Activated naive CD4-positive, alpha-beta T cell treated with anti-CD3 and anti-CD28 coated beads, Interleukin-2, amount 10 ng/mL, durations not matched to agents 7 days and 5 days (primary cell): ENCODE data around the gene STK10.
"Not testable (repeated sequence)": the region's sequence is repeated elsewhere in the genome, so short reads cannot be mapped to it uniquely, and the experiment has no call there.

Source experiments
- CTCF ChIA-PET: fragments of 350-600 bp; sonication (Branson Sonifier 250); formaldehyde crosslinking; loops from one replicate; lab custom pipeline; 2021; ENCODE audit warnings: antibody characterized with exemption; lab: Charles Lee
- DNase-seq: peaks from one replicate; pipeline ENCODE4 v3.0.0-alpha.2; 2020
- H3K27ac Mint-ChIP-seq: one replicate; pipeline ENCODE4 v1.8.0; 2021; ENCODE audit warnings: mild to moderate bottlenecking, moderate library complexity, mixed read lengths
- H3K27me3 Mint-ChIP-seq: one replicate; pipeline ENCODE4 v1.8.0; 2021; ENCODE audit warnings: mild to moderate bottlenecking, mixed read lengths
- H3K36me3 Mint-ChIP-seq: one replicate; pipeline ENCODE4 v1.8.0; 2021; ENCODE audit warnings: mixed read lengths
- H3K4me1 Mint-ChIP-seq: one replicate; pipeline ENCODE4 v1.8.0; 2021; ENCODE audit warnings: mixed read lengths
- H3K4me3 Mint-ChIP-seq: one replicate; pipeline ENCODE4 v1.8.0; 2021; ENCODE audit warnings: mild to moderate bottlenecking, moderate library complexity, mixed read lengths
- H3K9me3 Mint-ChIP-seq: one replicate; pipeline ENCODE4 v1.8.0; 2021; ENCODE audit warnings: mixed read lengths

Gene STK10

DNA sequence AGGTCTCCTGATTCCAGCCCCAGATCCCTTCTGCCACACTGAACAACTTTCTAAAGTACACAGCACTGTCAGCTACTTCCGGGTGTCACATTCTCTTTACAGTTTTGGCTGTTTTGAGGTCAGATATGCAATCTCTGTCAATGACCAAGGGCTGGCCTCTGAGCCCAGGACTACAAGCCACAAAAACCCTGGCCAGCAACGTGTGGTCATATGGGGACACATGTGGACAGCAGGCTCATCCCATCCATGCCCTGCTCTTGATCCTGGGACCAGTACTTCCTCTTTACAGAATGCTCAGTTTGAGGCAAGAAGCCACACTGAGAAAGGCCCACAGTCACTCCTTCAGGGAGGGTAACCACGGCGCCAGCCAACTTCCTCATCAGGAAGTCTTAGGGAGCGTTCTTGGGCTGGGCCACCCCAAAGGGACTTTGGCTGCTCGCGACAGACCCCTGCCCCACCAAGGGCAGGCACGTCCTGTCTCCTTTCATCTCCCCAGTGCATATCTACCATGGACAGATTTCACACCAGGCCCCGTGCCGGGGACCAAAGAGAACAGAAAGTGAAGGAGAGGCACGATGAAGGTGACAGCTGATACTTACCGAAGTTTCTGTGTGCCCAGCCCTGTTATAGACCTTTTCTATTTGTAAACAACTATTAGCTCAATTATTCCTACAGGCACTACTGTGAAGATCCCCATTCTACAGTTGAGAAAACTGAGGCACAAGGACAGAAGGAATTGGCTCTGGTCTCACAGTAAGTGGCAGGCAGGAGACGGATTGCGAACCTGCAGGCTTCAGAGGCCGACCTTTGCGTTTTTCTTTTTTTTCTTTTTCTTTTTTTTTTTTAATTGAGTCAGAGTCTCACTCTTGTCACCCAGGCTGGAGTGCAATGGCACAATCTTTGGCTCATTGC, 37.3 kb downstream of the STK10 start:
- CTCF ChIA-PET = interaction anchor here (0.7 to 2.9 kb wide), 4 partner anchors 36 to 310 kb away, joined by 3 to 11 read pairs (median 4); partner anchors contain the start of genes EFCAB9 and STK10
- DNase-seq = peak; percentile 58
- H3K36me3 Mint-ChIP-seq = peaks cover 75% of the 10 kb centered on the region
- peak overlapping the region; percentile 51 for H3K4me3 Mint-ChIP-seq
- H3K4me1 Mint-ChIP-seq = peaks cover 66% of the 10 kb centered on the region
- no peaks in the 10 kb centered on the region for H3K27me3 Mint-ChIP-seq
- H3K27ac Mint-ChIP-seq = peak overlapping the region; percentile 84
- H3K9me3 Mint-ChIP-seq = no peaks in the 10 kb centered on the region

DNA sequence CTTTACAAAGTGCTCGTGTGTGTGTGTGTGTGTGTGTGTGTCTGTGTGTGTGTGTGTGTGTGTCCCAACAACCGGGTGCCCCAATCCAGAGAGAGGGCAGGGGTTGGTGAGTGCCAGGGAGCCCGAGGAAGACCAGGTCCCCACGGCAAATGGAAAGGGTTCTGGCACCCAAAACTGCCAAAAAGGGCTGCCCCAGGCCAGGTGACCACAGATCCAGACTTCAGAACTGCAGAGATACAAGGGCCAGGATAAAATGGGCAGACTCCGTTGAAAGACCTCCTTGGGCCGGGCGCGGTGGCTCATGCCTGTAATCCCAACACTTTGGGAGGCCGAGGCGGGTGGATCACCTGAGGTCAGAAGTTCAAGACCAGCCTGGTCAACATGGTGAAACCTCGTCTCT, 38.5 kb downstream of the STK10 start:
- H3K27ac Mint-ChIP-seq, H3K9me3 Mint-ChIP-seq, CTCF ChIA-PET, H3K27me3 Mint-ChIP-seq, H3K4me3 Mint-ChIP-seq, DNase-seq: not testable (repeated sequence)
- Mint-ChIP-seq H3K4me1 (peaks cover 67% of the 10 kb centered on the region), H3K36me3 (peaks cover 74% of the 10 kb centered on the region)

DNA sequence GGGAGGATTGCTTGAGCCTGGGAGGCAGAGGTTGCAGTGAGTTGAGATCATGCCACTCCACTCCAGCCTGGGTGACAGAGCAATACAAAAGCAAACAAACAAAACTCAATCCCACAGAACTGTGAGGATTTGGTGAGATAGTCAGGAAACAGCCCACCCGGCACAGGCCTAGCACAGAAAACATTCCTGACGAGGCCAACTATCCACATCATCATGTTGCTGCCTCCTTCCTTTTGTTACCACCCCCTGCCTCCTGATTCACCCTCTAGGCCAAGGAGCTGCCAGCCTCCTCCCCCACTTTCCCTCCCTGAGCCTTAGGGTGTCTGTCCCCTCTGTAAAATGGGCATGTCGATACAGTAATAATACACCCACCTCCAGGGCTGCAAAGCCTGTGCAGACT, 39.0 kb downstream of the STK10 start:
- DNase-seq = no peak

DNA sequence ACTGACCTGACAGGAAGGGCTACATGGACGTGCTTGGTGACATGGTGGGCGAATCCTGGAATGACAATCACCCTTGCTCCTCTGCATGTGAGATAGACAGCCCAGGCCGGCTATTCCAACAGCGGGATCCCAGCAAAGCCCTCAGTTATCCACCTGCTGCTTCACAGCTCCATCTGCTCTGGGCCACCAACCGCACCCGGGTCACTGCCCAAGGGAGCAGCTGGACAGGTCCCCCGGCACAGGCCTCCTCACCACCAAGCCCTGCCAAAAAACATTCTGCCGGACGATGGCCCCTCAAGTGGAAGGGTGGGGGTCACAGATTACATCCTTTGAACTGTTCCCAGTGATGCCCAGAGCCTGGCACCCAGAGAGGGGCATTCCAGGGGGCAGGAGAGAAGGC, 39.6 kb downstream of the STK10 start:
- H3K36me3 Mint-ChIP-seq = peaks cover 71% of the 10 kb centered on the region
- CTCF ChIA-PET = no interaction called here
- DNase-seq = no peak
- peaks cover 67% of the 10 kb centered on the region for H3K4me1 Mint-ChIP-seq
- no peaks in the 10 kb centered on the region for H3K9me3 Mint-ChIP-seq
- no peak overlapping the region for H3K4me3 Mint-ChIP-seq
- H3K27me3 Mint-ChIP-seq = no peaks in the 10 kb centered on the region
- H3K27ac Mint-ChIP-seq = no peak overlapping the region

More for the DNA sequence above, 39.0 kb downstream of the STK10 start:
- no peaks in the 10 kb centered on the region for H3K27me3 Mint-ChIP-seq
- H3K36me3 Mint-ChIP-seq = peaks cover 71% of the 10 kb centered on the region
- H3K27ac Mint-ChIP-seq = peak overlapping the region; percentile 55
- CTCF ChIA-PET = no interaction called here
- no peaks in the 10 kb centered on the region for H3K9me3 Mint-ChIP-seq
- no peak overlapping the region for H3K4me3 Mint-ChIP-seq
- peaks cover 66% of the 10 kb centered on the region for H3K4me1 Mint-ChIP-seq

DNA sequence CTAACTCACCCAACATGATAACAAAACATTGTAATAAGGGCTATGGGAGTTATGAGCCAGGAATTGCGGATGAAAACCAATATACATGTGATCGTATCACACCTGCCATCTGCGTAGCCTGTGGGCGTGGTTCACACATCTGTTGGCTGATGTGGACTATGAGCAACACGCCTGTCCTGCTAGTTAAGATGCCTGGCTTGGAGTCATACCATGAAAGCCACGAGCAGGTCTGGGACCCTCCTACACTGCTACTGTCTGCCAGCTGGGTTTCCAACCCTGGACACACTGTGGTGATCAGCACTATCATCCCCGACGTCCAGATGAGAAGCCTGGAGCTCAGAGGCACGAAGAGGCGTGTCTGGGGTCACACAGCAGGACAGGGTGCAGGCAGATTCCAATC, 40.2 kb downstream of the STK10 start:
- no peaks in the 10 kb centered on the region for H3K27me3 Mint-ChIP-seq
- peaks cover 67% of the 10 kb centered on the region for H3K36me3 Mint-ChIP-seq
- no peaks in the 10 kb centered on the region for H3K9me3 Mint-ChIP-seq
- H3K27ac Mint-ChIP-seq = peak overlapping the region; percentile 69
- H3K4me3 Mint-ChIP-seq = no peak overlapping the region
- peaks cover 63% of the 10 kb centered on the region for H3K4me1 Mint-ChIP-seq
- DNase-seq = no peak
- CTCF ChIA-PET = no interaction called here

DNA sequence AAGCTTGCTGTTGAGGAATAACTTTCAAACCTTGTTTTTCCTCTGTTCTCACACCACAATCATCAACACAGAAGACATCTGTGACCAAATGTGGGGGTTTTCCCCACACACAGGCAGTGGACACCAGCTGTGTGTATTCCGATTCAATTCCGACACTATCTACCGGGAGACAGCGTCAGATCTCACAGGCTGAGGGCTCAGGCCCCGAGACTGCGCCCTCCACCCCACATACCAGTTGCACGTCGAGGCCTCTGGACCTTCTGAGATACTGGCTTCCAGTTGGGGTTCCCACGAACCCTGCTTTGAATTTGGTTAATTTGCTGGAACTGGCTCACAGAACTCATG, 41.3 kb downstream of the STK10 start:
- H3K4me3 Mint-ChIP-seq = no peak overlapping the region
- no peak for DNase-seq
- no peaks in the 10 kb centered on the region for H3K27me3 Mint-ChIP-seq
- CTCF ChIA-PET = no interaction called here
- peaks cover 63% of the 10 kb centered on the region for H3K4me1 Mint-ChIP-seq
- peaks cover 63% of the 10 kb centered on the region for H3K36me3 Mint-ChIP-seq
- no peaks in the 10 kb centered on the region for H3K9me3 Mint-ChIP-seq
- peak overlapping the region; percentile 71 for H3K27ac Mint-ChIP-seq

DNA sequence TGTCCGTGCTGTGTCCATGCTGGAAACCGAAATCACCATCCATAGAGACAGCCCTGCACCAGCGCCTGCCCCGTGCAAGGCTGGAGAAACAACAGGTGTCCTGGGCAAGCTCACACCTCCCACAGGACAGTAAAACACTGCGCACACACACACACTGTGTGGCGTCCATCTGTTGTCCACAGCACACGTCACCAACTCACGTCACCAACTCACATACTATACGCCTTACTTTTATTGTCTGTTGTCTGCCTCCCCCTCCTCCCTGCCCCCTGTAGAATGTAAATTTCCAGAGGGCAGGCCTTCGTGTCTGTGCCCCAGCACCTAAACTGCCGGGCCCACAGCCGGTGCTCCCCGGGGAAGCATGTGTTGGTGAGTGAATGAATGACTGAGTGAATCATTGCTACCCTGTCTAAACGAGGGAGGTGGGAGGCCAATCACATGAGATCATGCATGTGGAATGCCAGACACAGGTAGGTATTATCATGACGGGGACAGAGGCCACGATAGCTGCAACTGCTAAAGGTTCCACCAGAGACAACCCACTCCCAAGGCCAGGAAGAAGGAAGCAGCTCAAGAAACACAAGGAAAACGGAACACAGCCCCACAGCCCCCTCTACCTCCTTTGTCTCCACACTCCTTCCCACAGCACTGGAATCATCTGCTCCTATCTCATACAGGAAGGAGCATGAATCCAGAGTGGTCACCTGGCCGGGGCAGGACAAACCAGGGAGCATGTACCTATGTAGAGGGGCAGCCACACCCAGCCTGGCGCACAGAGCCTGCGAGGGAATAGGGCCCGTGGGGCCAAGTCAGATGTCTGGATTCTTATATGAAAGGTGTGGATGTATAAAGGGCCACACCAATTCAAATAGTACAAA, 41.9 kb downstream of the STK10 start:
- CTCF ChIA-PET = interaction anchor here (0.8 kb wide), 1 partner anchor 41 kb away, joined by 3 read pairs; no protein-coding TSS in a partner anchor
- Mint-ChIP-seq H3K36me3 (peaks cover 60% of the 10 kb centered on the region), H3K4me1 (peaks cover 58% of the 10 kb centered on the region), H3K9me3 (no peaks in the 10 kb centered on the region), H3K27ac (peak overlapping the region; percentile 19), H3K4me3 (no peak overlapping the region), H3K27me3 (no peaks in the 10 kb centered on the region)
- DNase-seq = no peak

DNA sequence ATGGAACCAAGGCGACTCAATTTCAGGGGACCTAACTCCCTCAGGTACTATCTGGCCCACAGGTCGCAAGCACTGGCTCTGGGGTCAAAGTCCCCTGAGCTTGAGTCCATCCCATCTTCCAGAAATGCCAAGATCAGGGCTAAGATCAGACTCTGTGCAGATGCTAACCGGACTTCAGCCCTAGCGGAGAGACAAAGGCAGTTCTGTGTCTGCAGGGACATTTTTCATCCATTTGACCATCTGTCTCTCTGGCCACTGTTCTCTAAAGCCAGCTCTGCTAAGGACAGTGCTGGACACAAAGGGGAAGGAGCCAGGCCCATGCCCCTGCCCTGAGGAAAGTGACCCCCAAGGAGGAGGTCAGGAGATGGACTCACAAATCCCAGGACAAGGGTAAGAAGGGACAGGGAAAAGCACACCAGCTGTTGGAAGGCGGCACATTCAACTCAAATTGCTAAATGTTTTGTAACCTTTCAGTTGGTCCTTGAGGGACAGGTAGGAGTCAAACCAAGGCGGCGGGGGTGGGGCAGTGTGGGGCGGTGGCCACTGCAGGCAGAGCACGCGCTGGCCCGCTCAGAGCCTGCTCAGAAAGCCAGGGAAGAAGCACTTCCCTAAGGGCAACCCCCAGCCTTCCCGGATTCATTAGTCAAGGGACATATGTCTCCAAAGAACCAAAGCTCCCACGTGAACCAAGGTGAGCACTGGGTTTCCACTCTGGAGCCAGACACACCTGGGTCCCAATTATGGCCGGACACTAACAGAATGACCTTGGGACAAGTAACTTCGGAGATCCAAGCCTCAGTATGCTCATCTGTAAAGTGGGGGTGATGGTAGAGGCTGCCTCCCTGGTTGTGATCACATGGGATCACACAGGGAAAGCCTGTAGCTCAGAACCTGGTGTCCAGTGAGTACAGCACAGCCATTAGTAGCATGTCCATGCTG, 42.8 kb downstream of the STK10 start:
- Mint-ChIP-seq H3K27me3 (no peaks in the 10 kb centered on the region), H3K4me1 (peaks cover 55% of the 10 kb centered on the region), H3K9me3 (no peaks in the 10 kb centered on the region), H3K4me3 (no peak overlapping the region), H3K27ac (no peak overlapping the region), H3K36me3 (peaks cover 56% of the 10 kb centered on the region)
- CTCF ChIA-PET = interaction anchor here (0.8 kb wide), 1 partner anchor 40 kb away, joined by 3 read pairs; no protein-coding TSS in a partner anchor
- no peak for DNase-seq

DNA sequence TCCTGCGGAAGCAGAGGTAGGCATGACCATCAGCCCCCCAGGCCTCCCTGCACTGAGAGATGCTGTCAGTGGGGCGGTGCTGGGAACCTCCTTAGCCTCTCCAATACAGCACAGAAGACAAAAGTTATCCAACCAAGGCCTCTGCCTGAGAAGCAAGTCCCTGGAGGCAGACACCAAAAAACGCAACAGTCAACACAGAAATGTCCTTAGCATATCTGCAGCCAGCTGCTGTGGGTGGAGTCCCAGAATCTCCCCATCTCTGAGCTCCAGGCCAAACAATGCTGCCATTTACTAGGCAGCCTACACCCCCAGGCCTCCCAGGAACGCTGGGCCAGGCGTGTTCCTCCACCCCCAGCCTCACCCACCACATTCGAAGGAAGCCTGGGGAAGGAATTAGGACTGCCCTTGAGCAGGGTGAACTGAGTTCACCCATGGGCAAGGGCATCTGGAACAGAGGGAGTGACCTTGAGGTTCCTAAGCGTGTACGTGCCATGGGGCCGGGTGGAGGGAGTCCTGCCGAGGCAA, 43.7 kb downstream of the STK10 start:
- Mint-ChIP-seq H3K36me3 (peaks cover 63% of the 10 kb centered on the region), H3K4me3 (no peak overlapping the region), H3K4me1 (peaks cover 58% of the 10 kb centered on the region), H3K27me3 (no peaks in the 10 kb centered on the region), H3K9me3 (no peaks in the 10 kb centered on the region), H3K27ac (no peak overlapping the region)
- CTCF ChIA-PET = no interaction called here
- no peak for DNase-seq

DNA sequence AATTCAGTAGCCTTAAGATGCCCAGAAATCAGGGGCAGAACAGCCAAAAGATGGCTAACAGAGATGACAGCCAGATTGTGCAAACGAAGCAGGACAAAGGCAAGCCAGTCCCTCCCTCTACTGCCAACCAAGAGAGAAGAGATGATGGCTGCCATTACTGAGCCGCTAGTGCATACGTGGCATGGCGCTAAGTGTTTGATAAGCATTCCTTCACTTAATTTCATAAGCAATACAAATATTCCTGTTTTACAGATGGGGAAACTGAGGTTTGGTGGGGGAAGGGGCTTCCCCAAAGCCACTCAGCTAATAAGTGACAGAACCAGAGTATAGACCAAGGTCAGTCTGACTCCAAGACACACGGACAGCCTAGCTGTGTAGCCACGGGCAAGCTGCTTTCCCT, 44.1 kb downstream of the STK10 start:
- Mint-ChIP-seq H3K36me3 (peaks cover 62% of the 10 kb centered on the region), H3K4me1 (peaks cover 62% of the 10 kb centered on the region), H3K9me3 (no peaks in the 10 kb centered on the region), H3K4me3 (no peak overlapping the region), H3K27ac (no peak overlapping the region), H3K27me3 (no peaks in the 10 kb centered on the region)
- CTCF ChIA-PET = no interaction called here
- no peak for DNase-seq

DNA sequence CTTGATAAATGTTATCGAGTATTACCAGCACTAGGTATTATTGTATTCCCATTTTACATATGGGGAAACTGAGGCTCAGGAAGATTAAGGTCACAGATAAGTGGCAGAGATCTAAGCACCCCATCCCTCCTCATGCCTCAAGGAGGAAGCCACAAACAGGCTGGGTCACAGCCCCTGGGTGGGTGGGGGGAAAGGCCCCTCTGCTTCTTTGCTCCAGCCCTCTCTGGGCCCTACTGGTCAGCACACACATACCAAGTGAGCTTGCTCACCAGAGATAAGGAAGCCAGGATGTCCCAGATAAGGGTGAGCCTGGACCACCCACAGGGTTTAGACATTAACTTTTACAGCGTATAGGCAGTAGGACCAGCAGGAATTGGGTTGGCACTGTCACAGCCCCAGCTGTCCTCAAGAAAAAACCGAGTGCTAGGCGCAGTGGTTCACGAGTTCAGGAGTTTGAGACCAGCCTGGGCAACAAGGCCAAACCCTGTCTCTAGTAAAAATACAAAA, 45.3 kb downstream of the STK10 start:
- peaks cover 57% of the 10 kb centered on the region for H3K36me3 Mint-ChIP-seq
- no peaks in the 10 kb centered on the region for H3K27me3 Mint-ChIP-seq
- H3K4me3 Mint-ChIP-seq = no peak overlapping the region

DNA sequence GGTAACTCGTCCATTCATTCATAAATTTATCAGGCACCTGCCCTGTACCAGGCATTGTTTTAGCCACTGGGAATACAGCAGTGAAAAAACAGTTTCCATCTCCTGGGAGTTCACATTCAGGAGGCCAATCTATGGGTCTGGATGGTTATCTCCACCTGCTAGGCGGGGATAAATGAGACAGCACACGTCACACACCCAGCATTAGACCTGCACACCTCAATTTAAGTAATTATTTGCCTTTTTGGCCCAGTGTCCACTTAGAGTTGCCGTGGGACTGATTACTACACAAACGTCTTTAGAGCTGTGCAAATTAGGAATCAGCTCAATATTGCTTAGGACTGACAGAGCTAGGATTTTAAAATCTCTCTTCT, 46.1 kb downstream of the STK10 start:
- CTCF ChIA-PET = interaction anchor here (1.0 kb wide), 1 partner anchor 46 kb away, joined by 3 read pairs; the partner anchor contains the start of gene STK10
- Mint-ChIP-seq H3K27me3 (no peaks in the 10 kb centered on the region), H3K27ac (no peak overlapping the region), H3K4me3 (no peak overlapping the region), H3K9me3 (peaks cover 3% of the 10 kb centered on the region), H3K4me1 (peaks cover 57% of the 10 kb centered on the region), H3K36me3 (peaks cover 56% of the 10 kb centered on the region)
- DNase-seq = no peak

More for the DNA sequence above, 45.3 kb downstream of the STK10 start:
- Mint-ChIP-seq H3K9me3 (no peaks in the 10 kb centered on the region), H3K27ac (no peak overlapping the region), H3K4me1 (peaks cover 57% of the 10 kb centered on the region)
- DNase-seq = no peak
- CTCF ChIA-PET = interaction anchor here (1.0 kb wide), 1 partner anchor 45 kb away, joined by 3 read pairs; the partner anchor contains the start of gene STK10

DNA sequence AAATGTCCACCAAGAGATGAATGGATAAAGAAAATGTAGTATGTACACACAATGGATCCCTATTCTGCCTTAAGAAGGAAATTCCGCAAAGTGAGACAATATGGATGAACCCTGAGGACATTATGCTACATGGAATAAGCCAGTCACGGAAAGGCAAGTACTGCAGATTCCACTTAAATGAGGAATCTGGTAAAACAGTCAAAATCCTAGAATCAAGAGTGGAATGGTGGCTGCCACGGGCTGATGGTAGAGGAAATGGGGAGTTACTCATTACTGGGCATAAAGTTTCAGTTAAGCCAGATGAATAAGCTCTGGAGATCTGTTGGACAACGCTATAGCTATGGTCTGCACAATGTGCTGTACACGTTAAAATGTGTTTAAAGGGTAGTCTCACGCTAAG, 47.2 kb downstream of the STK10 start:
- Mint-ChIP-seq H3K4me3 (no peak overlapping the region), H3K27me3 (no peaks in the 10 kb centered on the region), H3K27ac (no peak overlapping the region), H3K36me3 (peaks cover 48% of the 10 kb centered on the region), H3K9me3 (peaks cover 3% of the 10 kb centered on the region), H3K4me1 (peaks cover 53% of the 10 kb centered on the region)
- CTCF ChIA-PET = no interaction called here
- no peak for DNase-seq
